ENCODE measurements around the gene TBC1D10A.

The TBC1D10A gene

GRCh38 chr22:30337461-30337778 lies 10.7 kb upstream of the TBC1D10A start:
- H3K4me1 ChIP-seq (ENCODE audit: insufficient read depth, poor library complexity, severe bottlenecking) = no peaks in the 10 kb centered on the region
- no peaks in the 10 kb centered on the region for H3K9me3 ChIP-seq (ENCODE audit: severe bottlenecking)
- no peak for ATAC-seq (ENCODE audit: low read depth)
- H3K4me3 ChIP-seq (ENCODE audit: severe bottlenecking) = no peak overlapping the region
- no peak for TF ChIP-seq CTCF (IDR thresholded peaks at IDR 0.05; ENCODE audit: poor library complexity, severe bottlenecking)
- DNase-seq (ENCODE audit: low spot score) = no peak
- H3K27me3 ChIP-seq (ENCODE audit: insufficient read depth, poor library complexity, severe bottlenecking) = no peaks in the 10 kb centered on the region
- no peak overlapping the region for H3K27ac ChIP-seq (ENCODE audit: poor library complexity, severe bottlenecking)
- H3K36me3 ChIP-seq (ENCODE audit: low read depth) = peaks cover 97% of the 10 kb centered on the region

- Histone ChIP-seq H3K36me3 (ENCODE audit: low read depth) (peaks cover 96% of the 10 kb centered on the region), H3K27me3 (ENCODE audit: insufficient read depth, poor library complexity, severe bottlenecking) (no peaks in the 10 kb centered on the region), H3K4me3 (ENCODE audit: severe bottlenecking) (no peak overlapping the region)
Observed at GRCh38 chr22:30336752-30337460, 10.2 kb upstream of the TBC1D10A start.

GRCh38 chr22:30335236-30335635 lies 8.5 kb upstream of the TBC1D10A start:
- Histone ChIP-seq H3K27me3 (ENCODE audit: insufficient read depth, poor library complexity, severe bottlenecking) (no peaks in the 10 kb centered on the region), H3K36me3 (ENCODE audit: low read depth) (peaks cover 85% of the 10 kb centered on the region)
- no peak for DNase-seq (ENCODE audit: low spot score)

More at GRCh38 chr22:30336752-30337460, 10.2 kb upstream of the TBC1D10A start:
- H3K27ac ChIP-seq (ENCODE audit: poor library complexity, severe bottlenecking) = no peak overlapping the region
- no peaks in the 10 kb centered on the region for H3K4me1 ChIP-seq (ENCODE audit: insufficient read depth, poor library complexity, severe bottlenecking)
- no peaks in the 10 kb centered on the region for H3K9me3 ChIP-seq (ENCODE audit: severe bottlenecking)
- TF ChIP-seq CTCF (IDR thresholded peaks at IDR 0.05; ENCODE audit: poor library complexity, severe bottlenecking) = no peak
- ATAC-seq (ENCODE audit: low read depth) = no peak
- no peak for DNase-seq (ENCODE audit: low spot score)

GRCh38 chr22:30334646-30335045 lies 7.9 kb upstream of the TBC1D10A start:
- Histone ChIP-seq H3K27ac (ENCODE audit: poor library complexity, severe bottlenecking) (no peak overlapping the region), H3K36me3 (ENCODE audit: low read depth) (peaks cover 79% of the 10 kb centered on the region)

More at GRCh38 chr22:30335236-30335635, 8.5 kb upstream of the TBC1D10A start:
- no peaks in the 10 kb centered on the region for H3K9me3 ChIP-seq (ENCODE audit: severe bottlenecking)
- no peak for TF ChIP-seq CTCF (IDR thresholded peaks at IDR 0.05; ENCODE audit: poor library complexity, severe bottlenecking)
- no peak overlapping the region for H3K4me3 ChIP-seq (ENCODE audit: severe bottlenecking)
- no peak for ATAC-seq (ENCODE audit: low read depth)
- H3K4me1 ChIP-seq (ENCODE audit: insufficient read depth, poor library complexity, severe bottlenecking) = no peaks in the 10 kb centered on the region
- no peak overlapping the region for H3K27ac ChIP-seq (ENCODE audit: poor library complexity, severe bottlenecking)

More at GRCh38 chr22:30334646-30335045, 7.9 kb upstream of the TBC1D10A start:
- ATAC-seq (ENCODE audit: low read depth) = no peak
- Histone ChIP-seq H3K9me3 (ENCODE audit: severe bottlenecking) (no peaks in the 10 kb centered on the region), H3K4me3 (ENCODE audit: severe bottlenecking) (no peak overlapping the region), H3K4me1 (ENCODE audit: insufficient read depth, poor library complexity, severe bottlenecking) (no peaks in the 10 kb centered on the region), H3K27me3 (ENCODE audit: insufficient read depth, poor library complexity, severe bottlenecking) (no peaks in the 10 kb centered on the region)
- TF ChIP-seq CTCF (IDR thresholded peaks at IDR 0.05; ENCODE audit: poor library complexity, severe bottlenecking) = no peak
- no peak for DNase-seq (ENCODE audit: low spot score)

Data from RWPE2 (cell line).